H1 (cell line): Measurements from ENCODE around the gene DDHD1. TPM values are rescaled to one million over a fixed set of nuclear protein-coding genes. Genes with fewer than 3 reads are reported as not detected.

Experiments
- CTCF ChIA-PET: fragments of 300-600 bp; sonication (Branson Sonifier 250); formaldehyde crosslinking; loops from one replicate; lab custom pipeline; 2021; ENCODE audit not compliant: partially characterized antibody; lab: Charles Lee
- POLR2A ChIA-PET: fragments of 300-600 bp; sonication (Branson Sonifier 250); formaldehyde crosslinking; loops from one replicate; lab custom pipeline; 2021; ENCODE audit warnings: inconsistent platforms; ENCODE audit not compliant: partially characterized antibody; lab: Charles Lee
- DNase-seq, 2 experiments: peaks; one replicate each; pipeline versions ENCODE4 v3.0.0 to v3.0.0-alpha.2; 2010 to 2022; ENCODE audit warnings: low spot score in 2 of 2, low read depth in 1 of 2, mixed read lengths in 1 of 2
- FAIRE-seq: peaks from 2 replicates; lab custom pipeline; 2011; peaks lifted over from hg19 to GRCh38; lab: Jason Lieb, UNC
- H2AFZ ChIP-seq: 2 replicates; pipeline ENCODE4 v1.8.1; 2012; ENCODE audit warnings: low read length, inconsistent platforms
- H2AK5ac ChIP-seq: 2 replicates; pipeline ENCODE4 v1.6.1; 2013; ENCODE audit warnings: low read depth, low read length
- H2BK120ac ChIP-seq: replicated peaks from 2 replicates; pipeline ENCODE3; 2013; ENCODE audit warnings: low read depth, low read length, inconsistent platforms
- H2BK12ac ChIP-seq: 2 replicates; pipeline ENCODE4 v1.6.1; 2013; ENCODE audit warnings: low read depth, low read length
- H2BK15ac ChIP-seq: 2 replicates; pipeline ENCODE4 v1.6.1; 2013; ENCODE audit warnings: low read length
- H2BK20ac ChIP-seq: 2 replicates; pipeline ENCODE4 v1.6.1; 2013; ENCODE audit warnings: low read length
- H2BK5ac ChIP-seq: 2 replicates; pipeline ENCODE4 v1.6.1; 2013; ENCODE audit warnings: low read depth, low read length
- H3K14ac ChIP-seq: 2 replicates; pipeline ENCODE4 v1.6.1; 2013; ENCODE audit warnings: inconsistent platforms; ENCODE audit not compliant: insufficient read length
- H3K18ac ChIP-seq: 2 replicates; pipeline ENCODE4 v1.6.1; 2013; ENCODE audit warnings: low read length; ENCODE audit errors: extremely low read depth
- H3K23ac ChIP-seq: 2 replicates; pipeline ENCODE4 v1.6.1; 2013; ENCODE audit warnings: inconsistent platforms; ENCODE audit not compliant: insufficient read length
- H3K23me2 ChIP-seq: 2 replicates; pipeline ENCODE4 v1.6.1; 2013; ENCODE audit warnings: low read depth, low read length
- H3K27ac ChIP-seq: 2 replicates; pipeline ENCODE4 v1.6.1; 2011; ENCODE audit warnings: low read depth, low read length, inconsistent platforms
- H3K27me3 ChIP-seq, 4 experiments: replicated peaks in 1 of 4; 1 replicate in 1 of 4; 2 replicates in 3 of 4; pipeline versions ENCODE4 v1.6.1 to v1.8.1; 2011 to 2013; ENCODE audit warnings: low read length in 3 of 4, mild to moderate bottlenecking in 3 of 4, inconsistent platforms in 2 of 4, mixed read lengths in 2 of 4, moderate library complexity in 1 of 4; ENCODE audit not compliant: control insufficient read depth in 3 of 4, insufficient read depth in 3 of 4; ENCODE audit errors: extremely low read depth in 1 of 4
- H3K36me3 ChIP-seq, 4 experiments: 2 replicates each; pipeline versions ENCODE4 v1.6.1 to v1.8.1; 2011 to 2013; ENCODE audit warnings: mild to moderate bottlenecking in 4 of 4, low read length in 3 of 4, moderate library complexity in 2 of 4, control low read depth in 1 of 4, inconsistent platforms in 1 of 4; ENCODE audit not compliant: insufficient read depth in 4 of 4, control insufficient read depth in 2 of 4
- H3K4ac ChIP-seq: replicated peaks from 2 replicates; pipeline ENCODE3; 2013; ENCODE audit warnings: low read length, low read depth, mixed read lengths, inconsistent platforms; ENCODE audit not compliant: insufficient read length
- H3K4me1 ChIP-seq, 4 experiments: replicated peaks in 1 of 4; 1 replicate in 1 of 4; 2 replicates in 3 of 4; pipeline versions ENCODE4 v1.6.1 to v1.8.1; 2011 to 2013; ENCODE audit warnings: low read length in 3 of 4, inconsistent platforms in 2 of 4, mixed read lengths in 1 of 4; ENCODE audit not compliant: insufficient read depth in 4 of 4, control insufficient read depth in 3 of 4
- H3K4me2 ChIP-seq, 2 experiments: 2 replicates each; pipeline versions ENCODE4 v1.6.1 to v1.8.1; 2011 to 2013; ENCODE audit warnings: low read depth in 2 of 2, low read length in 2 of 2, control low read depth in 1 of 2, inconsistent platforms in 1 of 2, mild to moderate bottlenecking in 1 of 2; ENCODE audit not compliant: insufficient read depth in 1 of 2
- H3K4me3 ChIP-seq, 4 experiments: fragments of 200-600, 300-600 bp in 1 of 4; sonication (generic), shearing (Covaris generic), sonication (Bioruptor Twin) in 1 of 4; 2 replicates each; pipeline versions ENCODE4 v1.5.1 to v1.8.1; 2011 to 2016; ENCODE audit warnings: low read length in 4 of 4, low read depth in 3 of 4, control low read depth in 2 of 4, inconsistent platforms in 2 of 4, mild to moderate bottlenecking in 2 of 4, mixed read lengths in 1 of 4, moderate library complexity in 1 of 4; ENCODE audit not compliant: insufficient read depth in 2 of 4; ENCODE audit errors: extremely low read depth in 1 of 4
- H3K56ac ChIP-seq: replicated peaks from 2 replicates; pipeline ENCODE3; 2013; ENCODE audit warnings: low read depth, mild to moderate bottlenecking, mixed read lengths, low read length, inconsistent platforms; ENCODE audit not compliant: insufficient read length
- H3K79me1 ChIP-seq: 2 replicates; pipeline ENCODE4 v1.6.1; 2013; ENCODE audit warnings: low read depth, low read length, control low read depth
- H3K79me2 ChIP-seq, 2 experiments: 2 replicates each; pipeline versions ENCODE4 v1.6.1 to v1.8.1; 2012 to 2013; ENCODE audit warnings: low read length in 2 of 2, mild to moderate bottlenecking in 2 of 2, inconsistent platforms in 1 of 2; ENCODE audit not compliant: insufficient read depth in 2 of 2, control insufficient read depth in 1 of 2
- H3K9ac ChIP-seq, 4 experiments: replicated peaks in 1 of 4; 1 replicate in 1 of 4; 2 replicates in 3 of 4; pipeline versions ENCODE4 v1.6.1 to v1.8.1; 2011 to 2013; ENCODE audit warnings: low read depth in 3 of 4, low read length in 3 of 4, control low read depth in 2 of 4, mild to moderate bottlenecking in 2 of 4, moderate library complexity in 2 of 4, inconsistent platforms in 1 of 4; ENCODE audit errors: extremely low read depth in 1 of 4
- H3K9me3 ChIP-seq, 2 experiments: 2 replicates each; pipeline versions ENCODE4 v1.6.1 to v1.8.1; 2012 to 2013; ENCODE audit warnings: mild to moderate bottlenecking in 2 of 2, moderate library complexity in 2 of 2, control low read depth in 1 of 2, inconsistent platforms in 1 of 2, low read depth in 1 of 2, low read length in 1 of 2, mixed read lengths in 1 of 2; ENCODE audit not compliant: insufficient read depth in 2 of 2
- H4K20me1 ChIP-seq, 2 experiments: replicated peaks in 1 of 2; 2 replicates each; pipeline versions ENCODE3 to v1.8.1; 2011 to 2013; ENCODE audit warnings: inconsistent platforms in 2 of 2, low read length in 2 of 2, mild to moderate bottlenecking in 1 of 2; ENCODE audit not compliant: insufficient read depth in 2 of 2, control insufficient read depth in 1 of 2
- H4K5ac ChIP-seq: 2 replicates; pipeline ENCODE4 v1.6.1; 2013; ENCODE audit warnings: low read length, low read depth, mixed read lengths, inconsistent platforms; ENCODE audit not compliant: insufficient read length
- H4K8ac ChIP-seq: 2 replicates; pipeline ENCODE4 v1.8.0; 2013; ENCODE audit warnings: mild to moderate bottlenecking, moderate library complexity, low read length, inconsistent platforms; ENCODE audit not compliant: insufficient read depth; ENCODE audit errors: extremely low read depth
- H4K91ac ChIP-seq: replicated peaks from 2 replicates; pipeline ENCODE3; 2013; ENCODE audit warnings: low read length, mixed read lengths, inconsistent platforms; ENCODE audit not compliant: insufficient read length
- BACH1 ChIP-seq: IDR thresholded peaks from 2 replicates; pipeline ENCODE4 v1.6.1; 2012; ENCODE audit warnings: low read length, improper control_type of control experiment
- BRCA1 ChIP-seq: IDR thresholded peaks from 2 replicates; pipeline ENCODE4 v1.6.1; 2012; ENCODE audit warnings: low read depth, low read length, improper control_type of control experiment
- CBX8 ChIP-seq: fragments of 300-800, 300-1000 bp; sonication (generic); IDR thresholded peaks from 2 replicates; pipeline ENCODE4 v1.7.1; 2016; ENCODE audit warnings: low read depth, low read length, borderline replicate concordance
- CEBPB ChIP-seq: IDR thresholded peaks from 2 replicates; pipeline ENCODE4 v1.6.1; 2012; ENCODE audit warnings: low read depth, low read length
- MAFK ChIP-seq: IDR thresholded peaks from 2 replicates; pipeline ENCODE4 v1.6.1; 2012; ENCODE audit warnings: low read depth, mild to moderate bottlenecking, improper control_type of control experiment, low read length
- NANOG ChIP-seq: IDR thresholded peaks from 2 replicates; pipeline ENCODE4 v1.6.1; 2011; ENCODE audit warnings: low read length, low read depth, mild to moderate bottlenecking, inconsistent platforms; ENCODE audit not compliant: insufficient read depth, poor library complexity, severe bottlenecking
- POU5F1 ChIP-seq: IDR thresholded peaks from 2 replicates; pipeline ENCODE4 v1.6.1; 2011; ENCODE audit warnings: low read depth, mild to moderate bottlenecking, low read length, moderate library complexity
- RBBP5 ChIP-seq: IDR thresholded peaks from 2 replicates; pipeline ENCODE4 v1.7.1; 2012; ENCODE audit warnings: low read depth, mild to moderate bottlenecking, inconsistent platforms, low read length, moderate library complexity, borderline replicate concordance
- SAP30 ChIP-seq: fragments of 300-600 bp; sonication (generic); IDR thresholded peaks from 2 replicates; pipeline ENCODE4 v1.7.1; 2012; ENCODE audit warnings: low read length, moderate library complexity, mild to moderate bottlenecking, inconsistent platforms; ENCODE audit not compliant: insufficient read depth, insufficient replicate concordance
- SP2 ChIP-seq: IDR thresholded peaks from 2 replicates; pipeline ENCODE4 v1.6.1; 2012; ENCODE audit warnings: mild to moderate bottlenecking, low read length, inconsistent platforms
- TBP ChIP-seq: IDR thresholded peaks from 2 replicates; pipeline ENCODE4 v1.6.1; 2011; ENCODE audit warnings: low read depth, low read length, improper control_type of control experiment
- ZNF274 ChIP-seq: IDR thresholded peaks from 2 replicates; pipeline ENCODE4 v1.7.0; 2012; ENCODE audit warnings: low read length, borderline replicate concordance; ENCODE audit errors: extremely low read depth
- WGBS, 2 experiments: shearing (Covaris generic) in 1 of 2; methylation state at CpG; one replicate each; pipeline versions ENCODE4 v1.1.6 to v1.1.7; 2013 to 2015; ENCODE audit warnings: low lambda C conversion rate in 2 of 2, mixed read lengths in 2 of 2, inconsistent platforms in 1 of 2, low coverage in 1 of 2, missing lambda C conversion rate in 1 of 2; ENCODE audit not compliant: insufficient replicate concordance in 2 of 2, insufficient coverage in 1 of 2, insufficient read length in 1 of 2; ENCODE audit errors: extremely low coverage in 1 of 2, missing lambda C conversion rate in 1 of 2; 5-methylcytosine and 5-hydroxymethylcytosine counted together
- polyA plus RNA-seq, 7 experiments: library from polyadenylated mRNA; depleted of rRNA in 3 of 7; stranded (reverse) in 5 of 7; unstranded in 2 of 7; fragments of >200 nt in 5 of 7; fragments of 200-250 nt in 2 of 7; gene quantifications; 1 replicate in 5 of 7; 2 replicates in 1 of 7; 4 replicates in 1 of 7; pipeline versions ENCODE4 v1.2.1 to v1.2.3, GENCODE V29; 2011 to 2013; ENCODE audit warnings: missing spikeins in 2 of 7, mixed read lengths in 2 of 7
- total RNA-seq: library from RNA; stranded (reverse); fragmentation: NEBNext Ultra II Directional; extraction: Animal tissue kit (Norgen Biotek cat#: 25700); gene quantifications from 2 replicates; pipeline ENCODE4 v1.2.1, GENCODE V29; 2021

The DDHD1 gene
- total and polyA plus RNA-seq, 2 of the 8 experiments (the other 6 are each of a cell fraction or from before 2014, with no cell fraction given): 3.6 to 16.0 TPM

DNA sequence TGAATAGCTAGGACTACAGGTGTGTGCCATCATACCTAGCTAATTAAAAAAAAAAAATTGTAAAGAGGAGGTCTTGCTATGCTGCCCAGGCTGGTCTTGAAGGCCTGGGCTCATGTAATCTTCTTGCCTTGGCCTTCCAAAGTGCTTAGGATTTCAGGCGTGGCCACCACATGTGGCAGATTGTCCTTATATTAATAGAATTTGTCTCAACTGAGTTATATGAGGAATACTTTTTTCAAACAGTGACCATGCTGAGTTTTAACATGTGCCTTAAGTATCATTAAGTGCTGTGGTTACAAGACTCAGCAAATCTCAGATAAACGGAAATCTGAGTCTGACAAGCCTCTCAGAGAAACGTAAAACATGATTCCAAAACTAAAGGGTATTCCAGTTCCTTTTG is 119.1 kb downstream of the DDHD1 start:
- Histone ChIP-seq H3K14ac (no peak overlapping the region), H2BK12ac (no peak overlapping the region), H3K36me3 (peaks cover 0 to 6% (median 5%) of the 10 kb centered on the region in 4 experiments; a peak in 4 of 8 replicates), H3K9me3 (no peaks in the 10 kb centered on the region), H2AFZ (no peak overlapping the region), H2AK5ac (no peak overlapping the region), H4K20me1 (no peaks in the 10 kb centered on the region), H3K4me3 (no peak overlapping the region), H3K23ac (no peak overlapping the region), H2BK20ac (no peak overlapping the region), H3K9ac (no peak overlapping the region), H2BK5ac (no peak overlapping the region), H3K79me1 (no peaks in the 10 kb centered on the region), H3K4ac (no peak overlapping the region), H3K18ac (no peak overlapping the region), H4K8ac (no peak overlapping the region), H3K27me3 (no peaks in the 10 kb centered on the region), H2BK120ac (no peak overlapping the region), H2BK15ac (no peak overlapping the region), H3K23me2 (no peaks in the 10 kb centered on the region), H3K4me1 (no peaks in the 10 kb centered on the region), H3K56ac (no peak overlapping the region), H4K91ac (no peak overlapping the region), H3K27ac (no peak overlapping the region), H4K5ac (no peak overlapping the region), H3K4me2 (no peak overlapping the region), H3K79me2 (no peaks in the 10 kb centered on the region)
- no peak for TF ChIP-seq SAP30
- TF ChIP-seq BACH1: no peak
- TF ChIP-seq BRCA1: no peak
- TF ChIP-seq RBBP5: no peak
- TF ChIP-seq NANOG: no peak
- TF ChIP-seq TBP: no peak
- TF ChIP-seq MAFK: no peak
- no peak for TF ChIP-seq CEBPB
- no peak for TF ChIP-seq SP2
- TF ChIP-seq ZNF274: no peak
- no peak for TF ChIP-seq POU5F1
- no peak for TF ChIP-seq CBX8
- no peak for DNase-seq
- ChIA-PET POLR2A (no interaction called here), CTCF (interaction anchor here (4.4 kb wide), 1 partner anchor 21 kb away, joined by 15 read pairs; no protein-coding TSS in a partner anchor)
- no peak for FAIRE-seq
- 88% methylated on average over 3 of the region's 3 CpGs; no CpG with 5 or more reads in 1 of the 2 experiments for WGBS, 2 experiments
